Activated T-cell treated with anti-CD3 and anti-CD28 coated beads, Interleukin-2, amount 50 U/mL, for 48 hours (primary cell): Measurements from ENCODE around the gene SFXN5.

Source experiments
- DNase-seq, 2 experiments: peaks; one replicate each; pipeline ENCODE4 v3.0.0-alpha.2; 2020

SFXN5 gene

GRCh38 chr2:72953528-72953927 is 118.0 kb downstream of the SFXN5 start:
- no peak for DNase-seq

GRCh38 chr2:72952961-72953360 is 118.6 kb downstream of the SFXN5 start:
- DNase-seq = no peak

- no peak for DNase-seq
Measured at GRCh38 chr2:72952110-72952823, 119.2 kb downstream of the SFXN5 start.

GRCh38 chr2:72951303-72952095 is 120.0 kb downstream of the SFXN5 start:
- DNase-seq = no peak

GRCh38 chr2:72950558-72951255 is 120.8 kb downstream of the SFXN5 start:
- no peak for DNase-seq

- no peak for DNase-seq
Measured at GRCh38 chr2:72949642-72950041, 121.9 kb downstream of the SFXN5 start.

GRCh38 chr2:72949045-72949444 is 122.5 kb downstream of the SFXN5 start:
- DNase-seq = no peak

GRCh38 chr2:72947952-72948830 is 123.3 kb downstream of the SFXN5 start:
- DNase-seq = no peak

- DNase-seq = no peak
Measured at GRCh38 chr2:72946466-72946865, 125.0 kb downstream of the SFXN5 start.

GRCh38 chr2:72945450-72946019 is 126.0 kb downstream of the SFXN5 start:
- no peak for DNase-seq

GRCh38 chr2:72944804-72945449 is 126.6 kb downstream of the SFXN5 start:
- no peak for DNase-seq

GRCh38 chr2:72943540-72944395 is 127.7 kb downstream of the SFXN5 start:
- no peak for DNase-seq

GRCh38 chr2:72942881-72943418 is 128.6 kb downstream of the SFXN5 start:
- DNase-seq = no peak

- no peak for DNase-seq
Measured at GRCh38 chr2:72942293-72942692, 129.2 kb downstream of the SFXN5 start.

- no peak for DNase-seq
Measured at GRCh38 chr2:72940786-72941185, 130.7 kb downstream of the SFXN5 start.

- no peak for DNase-seq
Measured at GRCh38 chr2:72940361-72940760, 131.2 kb downstream of the SFXN5 start.

GRCh38 chr2:72938455-72938854 is 133.1 kb downstream of the SFXN5 start:
- DNase-seq = no peak

- no peak for DNase-seq
Measured at GRCh38 chr2:72937356-72937669, 134.2 kb downstream of the SFXN5 start.

- no peak for DNase-seq
Measured at GRCh38 chr2:72936660-72937355, 134.7 kb downstream of the SFXN5 start.

- DNase-seq = no peak
Measured at GRCh38 chr2:72935611-72935957, 135.9 kb downstream of the SFXN5 start.
